RCC 7860 (cell line): ENCODE results near the gene SLC4A1AP.

ENCODE experiments used
- DNase-seq: peaks from one replicate; pipeline ENCODE4 v3.0.0-alpha.2; 2015; ENCODE audit warnings: low spot score
- FAIRE-seq: peaks from 2 replicates; lab custom pipeline; 2012; peaks lifted over from hg19 to GRCh38; lab: Jason Lieb, UNC

SLC4A1AP gene

GRCh38 chr2:27701676-27702075, 38.0 kb downstream of the SLC4A1AP start:
- peak; percentile 22 for DNase-seq
- no peak for FAIRE-seq

GRCh38 chr2:27702302-27702701, 38.6 kb downstream of the SLC4A1AP start:
- FAIRE-seq (no peak), DNase-seq (no peak)

- DNase-seq, result peak; percentile 78
- FAIRE-seq, result peak; percentile 55
Observed at GRCh38 chr2:27703638-27704341, 40.1 kb downstream of the SLC4A1AP start.

- no peak for DNase-seq
- no peak for FAIRE-seq
Observed at GRCh38 chr2:27704342-27704876, 40.7 kb downstream of the SLC4A1AP start.

- peak; percentile 99 for DNase-seq
- FAIRE-seq, result peak; percentile 89
Observed at GRCh38 chr2:27705851-27706622, 42.3 kb downstream of the SLC4A1AP start.

- no peak for FAIRE-seq
- DNase-seq, result no peak
Observed at GRCh38 chr2:27707462-27708256, 44.0 kb downstream of the SLC4A1AP start.

GRCh38 chr2:27708257-27708654, 44.6 kb downstream of the SLC4A1AP start:
- DNase-seq, result no peak
- no peak for FAIRE-seq

GRCh38 chr2:27708666-27709065, 45.0 kb downstream of the SLC4A1AP start:
- DNase-seq (no peak), FAIRE-seq (no peak)

- peak; percentile 2 for FAIRE-seq
Observed at GRCh38 chr2:27709326-27709725, 45.6 kb downstream of the SLC4A1AP start.

GRCh38 chr2:27709960-27710575, 46.4 kb downstream of the SLC4A1AP start:
- FAIRE-seq, result no peak
- DNase-seq, result no peak

More at GRCh38 chr2:27709326-27709725, 45.6 kb downstream of the SLC4A1AP start:
- DNase-seq, result no peak

- DNase-seq (no peak), FAIRE-seq (no peak)
Observed at GRCh38 chr2:27710640-27711430, 47.1 kb downstream of the SLC4A1AP start.

GRCh38 chr2:27711804-27712203, 48.1 kb downstream of the SLC4A1AP start:
- DNase-seq (no peak), FAIRE-seq (no peak)

GRCh38 chr2:27712522-27712921, 48.8 kb downstream of the SLC4A1AP start:
- no peak for DNase-seq
- no peak for FAIRE-seq

- no peak for FAIRE-seq
Observed at GRCh38 chr2:27713201-27713600, 49.5 kb downstream of the SLC4A1AP start.

GRCh38 chr2:27714053-27714452, 50.4 kb downstream of the SLC4A1AP start:
- no peak for FAIRE-seq

More at GRCh38 chr2:27713201-27713600, 49.5 kb downstream of the SLC4A1AP start:
- no peak for DNase-seq

GRCh38 chr2:27714851-27715291, 51.2 kb downstream of the SLC4A1AP start:
- DNase-seq, result no peak
- no peak for FAIRE-seq

More at GRCh38 chr2:27714053-27714452, 50.4 kb downstream of the SLC4A1AP start:
- DNase-seq, result no peak

- DNase-seq (no peak), FAIRE-seq (no peak)
Observed at GRCh38 chr2:27715318-27716210, 51.9 kb downstream of the SLC4A1AP start.

GRCh38 chr2:27716301-27717069, 52.8 kb downstream of the SLC4A1AP start:
- FAIRE-seq, result no peak

More at GRCh38 chr2:27716301-27717069, 52.8 kb downstream of the SLC4A1AP start:
- no peak for DNase-seq
